Adrenal gland (tissue), 5 donors: ENCODE measurements around the gene NAALADL2.

Experiments used
- CTCF ChIP-seq, 6 experiments: fragments of 450-650 bp in 4 of 6; fragments of 200-600 bp in 2 of 6; sonication (generic) in 1 of 6; IDR thresholded peaks; 1 replicate in 5 of 6; 2 replicates in 1 of 6; pipeline versions ENCODE4 v1.5.1 to v1.8.0; 2016 to 2021; ENCODE audit warnings: antibody characterized with exemption in 6 of 6, mild to moderate bottlenecking in 2 of 6, moderate library complexity in 1 of 6
- POLR2A ChIP-seq, 2 donors: fragments of 450-650 bp; IDR thresholded peaks; one replicate each; pipeline ENCODE4 v1.6.1; 2017; ENCODE audit warnings: antibody characterized with exemption in 2 of 2, mild to moderate bottlenecking in 2 of 2, moderate library complexity in 1 of 2
- donor health status: DM: no; HTN: no; CAD: no.

GRCh38 chr3:175144368-175144767 is 285.2 kb downstream of the NAALADL2 start:
- no peak for TF ChIP-seq CTCF (IDR thresholded peaks at IDR 0.05)
- TF ChIP-seq POLR2A (IDR thresholded peaks at IDR 0.05): no peak
